Keratinocyte (primary cell): ENCODE measurements around the gene SIN3B. TPM values are rescaled to one million over a fixed set of nuclear protein-coding genes. Genes with fewer than 3 reads are reported as not detected.

ENCODE experiments used
- DNase-seq: peaks from one replicate; pipeline ENCODE4 v3.0.0-alpha.2; 2011; ENCODE audit warnings: low read depth, missing footprints, low spot score
- FAIRE-seq: peaks from 2 replicates; lab custom pipeline; 2011; peaks lifted over from hg19 to GRCh38; lab: Jason Lieb, UNC
- H2AFZ ChIP-seq: 2 replicates; pipeline ENCODE4 v1.6.0; 2012; ENCODE audit warnings: low read length, control low read depth, inconsistent platforms; ENCODE audit not compliant: control insufficient read depth
- H3K27ac ChIP-seq: 2 replicates; pipeline ENCODE4 v1.5.1; 2011; ENCODE audit warnings: low read length; ENCODE audit not compliant: control insufficient read depth, insufficient read depth
- H3K27me3 ChIP-seq: 3 replicates; pipeline ENCODE4 v1.6.0; 2011; ENCODE audit warnings: low read length; ENCODE audit not compliant: control insufficient read depth, insufficient read depth; ENCODE audit errors: extremely low read depth
- H3K36me3 ChIP-seq, 2 experiments: 2 replicates in 1 of 2; 3 replicates in 1 of 2; pipeline ENCODE4 v1.5.1; 2011; ENCODE audit warnings: low read length in 2 of 2, mild to moderate bottlenecking in 1 of 2; ENCODE audit not compliant: control insufficient read depth in 2 of 2, insufficient read depth in 2 of 2; ENCODE audit errors: extremely low read depth in 1 of 2
- H3K4me1 ChIP-seq: 3 replicates; pipeline ENCODE4 v1.5.1; 2011; ENCODE audit warnings: low read length; ENCODE audit not compliant: control insufficient read depth, insufficient read depth; ENCODE audit errors: extremely low read depth
- H3K4me2 ChIP-seq: 3 replicates; pipeline ENCODE4 v1.6.0; 2011; ENCODE audit warnings: low read depth, low read length; ENCODE audit not compliant: control insufficient read depth, insufficient read depth; ENCODE audit errors: extremely low read depth
- H3K4me3 ChIP-seq, 3 experiments: fragments of 200-600 bp in 1 of 3; sonication (generic) in 1 of 3; 2 replicates in 2 of 3; 3 replicates in 1 of 3; pipeline ENCODE4 v1.5.1; 2011 to 2016; ENCODE audit warnings: low read length in 3 of 3, mild to moderate bottlenecking in 3 of 3, control low read depth in 2 of 3, inconsistent platforms in 1 of 3, low read depth in 1 of 3, mixed read lengths in 1 of 3, mixed run types in 1 of 3, moderate library complexity in 1 of 3; ENCODE audit not compliant: control insufficient read depth in 2 of 3, insufficient read depth in 2 of 3; ENCODE audit errors: extremely low read depth in 1 of 3
- H3K79me2 ChIP-seq: 2 replicates; pipeline ENCODE4 v1.6.0; 2012; ENCODE audit warnings: low read length; ENCODE audit not compliant: control insufficient read depth, insufficient read depth
- H3K9ac ChIP-seq: 3 replicates; pipeline ENCODE4 v1.6.0; 2011; ENCODE audit warnings: low read length; ENCODE audit not compliant: control insufficient read depth, insufficient read depth; ENCODE audit errors: extremely low read depth
- H3K9me1 ChIP-seq: 3 replicates; pipeline ENCODE4 v1.6.0; 2011; ENCODE audit warnings: low read length; ENCODE audit not compliant: control insufficient read depth, insufficient read depth; ENCODE audit errors: extremely low read depth
- H3K9me3 ChIP-seq: 2 replicates; pipeline ENCODE4 v1.5.1; 2012; ENCODE audit warnings: low read depth, low read length; ENCODE audit not compliant: control insufficient read depth
- H4K20me1 ChIP-seq: 3 replicates; pipeline ENCODE4 v1.6.0; 2011; ENCODE audit warnings: low read length; ENCODE audit not compliant: control insufficient read depth, insufficient read depth; ENCODE audit errors: extremely low read depth
- EZH2 ChIP-seq: IDR thresholded peaks from one replicate; pipeline ENCODE4 v1.6.1; 2012; ENCODE audit warnings: inconsistent platforms, mild to moderate bottlenecking, low read length, moderate library complexity
- dilution Hi-C: fragments of 300-500 bp; cut with MboI; formaldehyde crosslinking; loops from one replicate; pipeline ENCODE4 v1.7.0; 2020; ENCODE audit warnings: low sequenced_read_pairs; ENCODE audit not compliant: extremely low pct_ligation_motif_present
- polyA plus RNA-seq, 5 experiments: library from polyadenylated mRNA; depleted of rRNA in 3 of 5; stranded (reverse) in 3 of 5; stranded (forward) in 1 of 5; unstranded in 1 of 5; fragments of >200 nt; gene quantifications; 1 replicate in 1 of 5; 2 replicates in 3 of 5; 3 replicates in 1 of 5; pipeline versions ENCODE4 v1.2.1 to v1.2.3, GENCODE V29; 2011 to 2012; ENCODE audit warnings: missing spikeins in 2 of 5, low read depth in 1 of 5, low replicate concordance in 1 of 5
- TF ChIP-seq, protein P1 (sequence below), 3 experiments: IDR thresholded peaks in 1 of 3; conservative IDR thresholded peaks in 1 of 3; optimal IDR thresholded peaks in 1 of 3; 2 replicates in 2 of 3; 3 replicates in 1 of 3; pipeline versions ENCODE3 to v1.5.1; 2011; ENCODE audit warnings: low read length in 3 of 3, mild to moderate bottlenecking in 3 of 3, moderate library complexity in 2 of 3, control low read depth in 1 of 3, inconsistent platforms in 1 of 3; ENCODE audit not compliant: insufficient read depth in 2 of 3; ENCODE audit errors: extremely low read depth in 1 of 3

SIN3B gene
- polyA plus RNA-seq, 1 donor (not counting 4 experiments of a cell fraction or from before 2014, with no cell fraction given), result 30.9 TPM

DNA sequence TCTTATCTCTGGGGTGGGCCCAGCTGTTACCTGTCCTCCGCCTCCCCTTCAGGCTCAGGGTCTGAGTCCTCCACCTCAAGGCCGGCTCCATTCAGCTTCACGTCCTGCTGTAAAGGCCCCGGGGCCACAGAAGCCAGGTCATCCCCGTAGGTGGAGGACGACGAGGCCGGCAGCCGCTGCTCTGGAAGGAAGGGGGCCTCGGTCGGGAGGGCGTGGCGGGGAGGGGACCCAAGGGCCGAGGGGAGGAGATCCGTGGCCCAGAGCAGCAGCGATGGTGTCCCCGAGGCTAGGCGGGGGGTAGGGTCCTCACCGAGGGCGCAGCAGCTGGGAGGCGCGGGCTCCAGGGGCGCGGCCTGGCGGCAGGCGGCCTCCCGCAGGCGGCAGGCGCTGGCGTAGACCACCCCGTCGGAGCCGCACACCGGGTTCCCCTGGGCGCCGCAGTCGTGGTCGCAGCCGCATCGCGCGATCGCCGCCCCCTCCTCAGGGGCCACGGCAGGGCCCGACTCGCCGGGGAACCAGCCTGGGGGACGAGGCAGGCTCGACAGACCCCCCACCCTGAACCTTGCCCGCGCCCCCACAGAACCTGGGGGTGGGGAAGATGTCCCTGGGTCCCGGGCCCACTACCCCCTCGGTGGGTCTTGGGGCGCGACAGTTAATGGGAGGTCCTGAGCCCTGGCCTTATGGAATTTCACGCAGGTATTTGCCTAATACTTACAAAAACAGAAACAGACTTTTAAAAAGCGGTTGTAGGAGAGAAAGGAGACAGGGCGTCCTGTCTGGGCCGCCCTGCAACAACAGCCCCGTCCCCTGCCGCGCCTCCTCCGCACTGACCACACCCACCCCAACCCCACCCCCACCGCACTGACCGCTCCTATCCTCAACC, 67.2 kb downstream of the SIN3B start:
- no peak for TF ChIP-seq EZH2
- TF ChIP-seq, protein P1, sequence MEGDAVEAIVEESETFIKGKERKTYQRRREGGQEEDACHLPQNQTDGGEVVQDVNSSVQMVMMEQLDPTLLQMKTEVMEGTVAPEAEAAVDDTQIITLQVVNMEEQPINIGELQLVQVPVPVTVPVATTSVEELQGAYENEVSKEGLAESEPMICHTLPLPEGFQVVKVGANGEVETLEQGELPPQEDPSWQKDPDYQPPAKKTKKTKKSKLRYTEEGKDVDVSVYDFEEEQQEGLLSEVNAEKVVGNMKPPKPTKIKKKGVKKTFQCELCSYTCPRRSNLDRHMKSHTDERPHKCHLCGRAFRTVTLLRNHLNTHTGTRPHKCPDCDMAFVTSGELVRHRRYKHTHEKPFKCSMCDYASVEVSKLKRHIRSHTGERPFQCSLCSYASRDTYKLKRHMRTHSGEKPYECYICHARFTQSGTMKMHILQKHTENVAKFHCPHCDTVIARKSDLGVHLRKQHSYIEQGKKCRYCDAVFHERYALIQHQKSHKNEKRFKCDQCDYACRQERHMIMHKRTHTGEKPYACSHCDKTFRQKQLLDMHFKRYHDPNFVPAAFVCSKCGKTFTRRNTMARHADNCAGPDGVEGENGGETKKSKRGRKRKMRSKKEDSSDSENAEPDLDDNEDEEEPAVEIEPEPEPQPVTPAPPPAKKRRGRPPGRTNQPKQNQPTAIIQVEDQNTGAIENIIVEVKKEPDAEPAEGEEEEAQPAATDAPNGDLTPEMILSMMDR (optimal IDR thresholded peaks at IDR 0.05 in 1 of 3, IDR thresholded peaks at IDR 0.05 in 1 of 3, conservative IDR thresholded peaks at IDR 0.05 in 1 of 3; ENCODE audit: extremely low read depth in 1 of 3, insufficient read depth in 2 of 3, low read length in 3 of 3), result no peak
- H3K4me3 ChIP-seq, result peak overlapping the region; percentile 61 to 67 (median 63)
- peak overlapping the region; percentile 92 for H3K4me2 ChIP-seq
- DNase-seq (no peak), FAIRE-seq (no peak)
- H3K9me3 ChIP-seq, result no peaks in the 10 kb centered on the region
- no peaks in the 10 kb centered on the region for H3K27me3 ChIP-seq
- H3K27ac ChIP-seq, result no peak overlapping the region
- peak overlapping the region; percentile 53 for H2AFZ ChIP-seq
- H3K79me2 ChIP-seq, result no peaks in the 10 kb centered on the region
- dilution Hi-C loops, result no loop called here
- H3K9me1 ChIP-seq, result no peaks in the 10 kb centered on the region
- H3K4me1 ChIP-seq, result no peaks in the 10 kb centered on the region
- H3K36me3 ChIP-seq, result no peaks in the 10 kb centered on the region
- no peaks in the 10 kb centered on the region for H4K20me1 ChIP-seq
- peak overlapping the region; percentile 58 for H3K9ac ChIP-seq

DNA sequence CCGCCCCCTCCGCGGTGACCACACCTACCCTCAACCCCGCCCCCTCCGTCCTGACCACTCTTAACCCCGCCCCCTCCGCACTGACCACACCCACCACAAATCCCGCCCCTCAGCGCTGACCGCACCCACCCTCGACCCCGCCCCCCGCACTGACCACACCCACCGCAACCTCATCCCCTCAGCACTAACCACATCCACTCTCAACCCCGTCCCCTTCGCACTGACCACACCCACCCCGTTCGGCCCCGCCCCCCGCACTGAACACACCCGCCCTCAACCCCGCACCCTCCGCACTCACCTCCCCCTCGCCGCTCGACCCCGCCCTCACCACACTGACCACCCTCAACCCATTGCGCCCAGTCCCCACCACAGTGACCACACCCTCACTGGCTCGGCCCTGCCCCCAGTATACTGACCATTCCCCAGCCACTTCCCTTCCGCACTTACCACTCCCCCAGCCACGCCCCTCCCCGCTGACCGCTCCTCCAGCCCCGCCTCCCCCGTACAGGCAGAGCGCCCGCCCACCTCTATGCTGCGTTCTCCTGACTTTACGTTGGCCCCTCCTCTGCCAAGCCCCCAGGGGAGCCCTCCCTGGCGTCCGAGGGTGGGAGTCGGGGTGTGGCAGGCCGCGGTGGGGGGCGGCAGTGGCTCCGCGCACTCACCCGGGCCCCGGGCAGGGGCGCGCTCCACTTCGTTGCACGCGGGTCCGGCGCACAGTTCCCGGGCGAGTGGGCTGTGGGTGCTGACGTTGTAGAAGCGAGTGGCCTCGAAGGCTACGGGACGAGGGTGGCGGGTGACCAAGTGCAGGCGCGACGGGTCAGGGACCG, 68.0 kb downstream of the SIN3B start:
- Histone ChIP-seq H3K79me2 (no peaks in the 10 kb centered on the region), H3K27ac (no peak overlapping the region), H3K4me1 (no peaks in the 10 kb centered on the region), H3K27me3 (no peaks in the 10 kb centered on the region), H4K20me1 (no peaks in the 10 kb centered on the region), H3K4me3 (peak overlapping the region; percentile 59 to 67 (median 61)), H3K36me3 (no peaks in the 10 kb centered on the region), H3K4me2 (peak overlapping the region; percentile 69), H3K9me1 (no peaks in the 10 kb centered on the region), H3K9me3 (no peaks in the 10 kb centered on the region), H3K9ac (peak overlapping the region; percentile 54), H2AFZ (peak overlapping the region; percentile 85)
- no peak for TF ChIP-seq EZH2
- TF ChIP-seq, protein P1 (optimal IDR thresholded peaks at IDR 0.05 in 1 of 3, IDR thresholded peaks at IDR 0.05 in 1 of 3, conservative IDR thresholded peaks at IDR 0.05 in 1 of 3; ENCODE audit: extremely low read depth in 1 of 3, insufficient read depth in 2 of 3, low read length in 3 of 3), result no peak
- dilution Hi-C loops, result no loop called here
- DNase-seq, result peak; percentile 78
- FAIRE-seq, result no peak
